Omental fat pad (tissue), 4 donors: ENCODE data around the gene WIPI1. TPM values are rescaled to one million over a fixed set of nuclear protein-coding genes. Genes with fewer than 3 reads are reported as not detected.

Source experiments
- ATAC-seq: fragments of 150-250 bp; one replicate; pipeline ENCODE4 v1.9.1; 2016; ENCODE audit warnings: mild to moderate bottlenecking, moderate library complexity; ENCODE audit not compliant: low FRiP score
- DNase-seq: peaks from one replicate; pipeline ENCODE4 v3.0.0-alpha.2; 2019; ENCODE audit warnings: low spot score
- total RNA-seq, 4 donors: library from RNA; depleted of rRNA; stranded (reverse); fragments of >200 nt; gene quantifications; one replicate each; pipeline ENCODE4 v1.1.0, GENCODE V29; 2016
- TF ChIP-seq, protein P1 (sequence below), 3 donors: fragments of 450-650 bp; IDR thresholded peaks; one replicate each; pipeline ENCODE4 v1.5.1; 2016 to 2017; ENCODE audit warnings: antibody characterized with exemption in 3 of 3, mild to moderate bottlenecking in 3 of 3, moderate library complexity in 2 of 3

The WIPI1 gene
- total RNA-seq, 4 donors from 2014 or later, result 50.1 to 101 (median 60.2) TPM

- no peak for ATAC-seq
Observed at GRCh38 chr17:68427575-68427974, 29.7 kb downstream of the WIPI1 start.

GRCh38 chr17:68425979-68426378, 31.3 kb downstream of the WIPI1 start:
- ATAC-seq, result no peak
- TF ChIP-seq, protein P1, sequence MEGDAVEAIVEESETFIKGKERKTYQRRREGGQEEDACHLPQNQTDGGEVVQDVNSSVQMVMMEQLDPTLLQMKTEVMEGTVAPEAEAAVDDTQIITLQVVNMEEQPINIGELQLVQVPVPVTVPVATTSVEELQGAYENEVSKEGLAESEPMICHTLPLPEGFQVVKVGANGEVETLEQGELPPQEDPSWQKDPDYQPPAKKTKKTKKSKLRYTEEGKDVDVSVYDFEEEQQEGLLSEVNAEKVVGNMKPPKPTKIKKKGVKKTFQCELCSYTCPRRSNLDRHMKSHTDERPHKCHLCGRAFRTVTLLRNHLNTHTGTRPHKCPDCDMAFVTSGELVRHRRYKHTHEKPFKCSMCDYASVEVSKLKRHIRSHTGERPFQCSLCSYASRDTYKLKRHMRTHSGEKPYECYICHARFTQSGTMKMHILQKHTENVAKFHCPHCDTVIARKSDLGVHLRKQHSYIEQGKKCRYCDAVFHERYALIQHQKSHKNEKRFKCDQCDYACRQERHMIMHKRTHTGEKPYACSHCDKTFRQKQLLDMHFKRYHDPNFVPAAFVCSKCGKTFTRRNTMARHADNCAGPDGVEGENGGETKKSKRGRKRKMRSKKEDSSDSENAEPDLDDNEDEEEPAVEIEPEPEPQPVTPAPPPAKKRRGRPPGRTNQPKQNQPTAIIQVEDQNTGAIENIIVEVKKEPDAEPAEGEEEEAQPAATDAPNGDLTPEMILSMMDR (IDR thresholded peaks at IDR 0.05), result no peak
- no peak for DNase-seq

More at GRCh38 chr17:68427575-68427974, 29.7 kb downstream of the WIPI1 start:
- TF ChIP-seq, protein P1 (IDR thresholded peaks at IDR 0.05), result no peak
- DNase-seq, result no peak

DNA sequence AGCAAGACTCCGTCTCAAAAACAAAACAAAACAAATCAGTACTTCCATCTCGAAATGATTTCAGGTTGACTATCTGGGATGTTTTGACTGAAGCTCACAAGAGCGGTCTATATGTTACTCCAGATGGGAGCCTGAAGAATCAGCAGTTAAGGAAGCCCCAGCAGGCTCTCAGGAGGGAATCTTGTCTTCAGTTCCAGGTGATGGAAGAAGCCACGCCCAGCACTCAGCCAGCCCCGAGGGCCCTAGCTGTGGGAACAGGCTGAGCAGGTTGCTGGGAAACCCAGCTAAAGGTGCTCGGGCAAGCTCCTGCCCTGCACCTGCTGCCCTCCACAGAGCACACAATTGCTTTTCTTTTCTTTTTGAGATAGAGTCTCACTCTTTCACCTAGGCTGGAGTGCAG, 32.4 kb downstream of the WIPI1 start:
- TF ChIP-seq, protein P1 (IDR thresholded peaks at IDR 0.05), result no peak
- no peak for DNase-seq
- ATAC-seq, result no peak

DNA sequence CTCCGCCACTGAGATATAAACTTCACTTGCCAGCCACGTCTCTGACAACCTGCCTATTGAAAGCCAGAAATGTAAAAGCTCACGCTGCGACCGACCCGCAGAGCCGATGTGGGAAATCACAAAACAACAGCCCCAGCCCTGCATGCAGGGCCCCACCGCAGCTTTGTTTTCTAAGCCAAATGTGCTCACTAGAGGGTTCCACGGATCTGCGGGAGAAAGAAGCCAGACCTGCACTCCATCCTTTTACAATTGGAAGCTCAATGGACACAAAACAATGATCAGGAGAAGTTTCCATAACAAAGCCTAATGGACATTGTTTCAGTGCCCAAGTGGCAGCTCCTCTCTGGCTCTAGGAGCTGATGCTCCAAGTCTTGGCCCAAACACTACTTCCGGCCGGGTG, 33.1 kb downstream of the WIPI1 start:
- TF ChIP-seq, protein P1 (IDR thresholded peaks at IDR 0.05), result no peak
- no peak for DNase-seq
- no peak for ATAC-seq

DNA sequence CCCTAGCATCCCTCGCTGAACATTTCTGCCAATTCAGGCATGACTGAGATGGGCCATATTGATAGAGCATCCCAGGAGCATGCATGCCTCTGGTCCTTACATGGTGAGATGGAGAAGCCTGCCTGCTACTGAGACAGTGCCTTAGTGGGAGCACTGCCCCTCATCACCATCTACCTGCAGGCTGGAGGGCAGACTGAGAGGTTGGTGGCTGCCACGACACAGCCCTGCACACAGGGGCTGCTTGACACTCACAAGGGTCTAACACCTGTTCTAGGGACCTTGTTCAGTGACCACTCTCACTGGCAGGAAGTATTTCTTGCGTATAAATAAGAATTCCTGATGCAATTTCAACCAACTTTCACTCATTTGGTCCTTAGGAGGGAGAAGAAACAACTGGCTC, 34.0 kb downstream of the WIPI1 start:
- no peak for ATAC-seq
- DNase-seq, result no peak
- TF ChIP-seq, protein P1 (IDR thresholded peaks at IDR 0.05), result no peak

DNA sequence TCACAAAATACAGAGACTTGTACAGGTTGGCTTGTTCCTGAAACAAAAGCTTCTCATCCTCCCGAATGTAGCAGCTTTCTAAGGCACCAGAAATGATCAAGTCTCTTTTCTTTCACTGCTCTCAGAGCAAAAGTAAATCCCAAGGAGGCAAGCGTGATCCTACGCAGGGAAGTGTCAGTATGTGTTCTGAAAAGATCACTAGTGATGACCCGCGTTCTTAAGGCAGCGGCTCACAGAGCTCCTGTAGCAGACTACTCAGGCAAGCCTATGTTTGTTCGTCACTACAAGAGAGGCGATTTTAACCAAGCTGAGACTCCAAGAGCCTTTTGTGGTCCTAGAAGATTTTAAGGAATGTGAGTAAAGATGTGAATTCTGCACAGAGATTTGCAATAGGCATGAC, 34.5 kb downstream of the WIPI1 start:
- TF ChIP-seq, protein P1 (IDR thresholded peaks at IDR 0.05), result no peak
- no peak for DNase-seq
- ATAC-seq, result no peak

- ATAC-seq (no peak), DNase-seq (no peak)
- TF ChIP-seq, protein P1 (IDR thresholded peaks at IDR 0.05), result no peak
Observed at GRCh38 chr17:68421486-68421885, 35.8 kb downstream of the WIPI1 start.
